Activated CD8-positive, alpha-beta memory T cell treated with anti-CD3 and anti-CD28 coated beads for 36 hours (primary cell): ENCODE results near the gene FAM83G. TPM values are rescaled to one million over a fixed set of nuclear protein-coding genes. Genes with fewer than 3 reads are reported as not detected.

Source experiments
- CTCF ChIA-PET: fragments of 350-600 bp; sonication (Branson Sonifier 250); formaldehyde crosslinking; loops from one replicate; lab custom pipeline; 2021; ENCODE audit warnings: antibody characterized with exemption; lab: Charles Lee
- POLR2A ChIA-PET: fragments of 350-600 bp; sonication (Branson Sonifier 250); formaldehyde crosslinking; loops from one replicate; lab custom pipeline; 2021; ENCODE audit warnings: antibody characterized with exemption; lab: Charles Lee
- total RNA-seq, 2 experiments: library from RNA; stranded (reverse); gene quantifications; one replicate each; pipeline ENCODE4 v1.2.3, GENCODE V29; 2021

The FAM83G gene
- total RNA-seq, 2 experiments from 2014 or later, result 11.2 to 11.6 TPM

DNA sequence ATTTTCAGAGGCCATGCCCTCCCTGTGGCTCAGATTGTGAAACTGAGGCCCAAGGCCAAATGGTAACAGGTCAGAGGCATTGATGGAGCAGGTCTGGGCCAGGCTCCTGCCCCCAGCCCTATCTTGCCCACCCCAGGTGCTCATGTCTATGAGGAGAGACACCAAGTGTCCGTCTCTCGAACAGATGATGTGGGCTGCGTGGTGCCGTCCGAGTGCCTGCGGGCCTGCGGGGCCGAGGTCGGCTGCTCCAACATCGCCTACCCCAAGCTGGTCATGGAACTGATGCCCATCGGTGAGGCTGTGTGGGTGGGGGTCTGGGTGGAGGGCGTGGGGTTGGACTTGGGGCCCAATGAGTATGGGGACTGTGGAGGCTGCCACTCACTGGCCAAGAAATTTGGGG lies 8.7 kb upstream of the FAM83G start:
- ChIA-PET CTCF (interaction anchor here (1.4 kb wide), 1 partner anchor 9 kb away, joined by 5 read pairs; no protein-coding TSS in a partner anchor), POLR2A (no interaction called here)

DNA sequence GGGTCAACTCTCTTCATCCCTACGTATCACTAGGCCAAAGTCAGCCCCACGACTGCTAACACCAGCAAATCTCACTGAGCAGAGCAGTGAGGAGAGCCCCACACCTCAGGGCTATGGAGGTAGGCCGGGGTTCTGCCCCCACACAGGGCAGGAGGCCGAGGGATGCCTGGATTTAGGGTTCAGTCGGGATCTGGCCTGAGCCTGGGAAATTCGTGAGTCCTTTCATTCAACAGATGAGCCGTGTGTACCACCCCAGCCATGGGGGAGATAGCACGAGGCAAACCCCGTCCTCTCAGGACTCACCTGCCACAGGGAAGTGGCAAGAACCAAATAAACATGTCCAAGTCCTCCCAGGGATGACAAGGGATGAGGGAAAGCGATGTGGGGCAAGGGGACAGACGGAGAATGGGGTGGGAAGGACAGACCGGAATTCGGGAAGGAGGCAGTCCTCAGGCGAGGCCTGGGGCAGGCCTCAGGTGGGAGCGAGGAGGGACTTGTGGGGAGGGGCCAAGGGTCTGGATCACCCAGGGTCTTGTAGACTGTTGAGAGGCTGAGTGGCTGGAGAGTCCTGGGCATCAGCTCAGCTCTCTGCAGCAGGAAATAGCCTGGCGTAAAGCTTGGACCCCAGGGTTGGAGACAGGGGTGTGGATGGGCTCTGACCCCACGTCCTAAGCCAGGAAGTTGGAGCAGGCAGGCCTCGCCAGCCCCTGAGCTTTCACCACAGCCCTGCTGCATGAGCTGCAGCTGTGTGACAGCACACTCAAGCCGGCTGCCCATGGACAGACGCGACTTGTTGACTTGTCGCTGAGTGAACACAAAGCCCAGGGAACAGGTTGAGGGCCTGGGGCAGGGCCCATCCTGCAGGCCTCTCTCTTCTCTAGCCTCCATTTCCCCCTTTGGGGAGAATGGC lies 7.9 kb upstream of the FAM83G start:
- ChIA-PET CTCF (no interaction called here), POLR2A (no interaction called here)

DNA sequence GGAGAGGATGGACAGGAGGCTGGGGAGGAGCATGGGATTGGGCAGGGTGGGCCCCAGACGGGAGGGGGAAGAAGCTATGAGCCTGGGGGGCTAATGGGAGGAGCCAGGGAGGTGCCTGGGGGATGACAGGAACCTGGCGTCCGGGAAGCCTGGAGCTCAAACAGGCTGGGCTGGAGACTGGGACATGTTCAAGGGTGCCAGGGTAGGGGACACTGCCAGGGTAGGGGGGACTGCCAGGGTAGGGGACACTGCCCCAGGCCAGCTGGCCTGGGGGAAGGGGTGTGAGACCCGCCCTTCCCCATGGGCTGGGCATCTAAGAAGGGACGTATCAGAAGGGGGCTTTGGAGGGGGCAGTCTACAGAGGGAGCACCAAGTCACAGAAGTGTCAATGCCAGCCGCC lies 7.0 kb upstream of the FAM83G start:
- ChIA-PET CTCF (no interaction called here), POLR2A (no interaction called here)

DNA sequence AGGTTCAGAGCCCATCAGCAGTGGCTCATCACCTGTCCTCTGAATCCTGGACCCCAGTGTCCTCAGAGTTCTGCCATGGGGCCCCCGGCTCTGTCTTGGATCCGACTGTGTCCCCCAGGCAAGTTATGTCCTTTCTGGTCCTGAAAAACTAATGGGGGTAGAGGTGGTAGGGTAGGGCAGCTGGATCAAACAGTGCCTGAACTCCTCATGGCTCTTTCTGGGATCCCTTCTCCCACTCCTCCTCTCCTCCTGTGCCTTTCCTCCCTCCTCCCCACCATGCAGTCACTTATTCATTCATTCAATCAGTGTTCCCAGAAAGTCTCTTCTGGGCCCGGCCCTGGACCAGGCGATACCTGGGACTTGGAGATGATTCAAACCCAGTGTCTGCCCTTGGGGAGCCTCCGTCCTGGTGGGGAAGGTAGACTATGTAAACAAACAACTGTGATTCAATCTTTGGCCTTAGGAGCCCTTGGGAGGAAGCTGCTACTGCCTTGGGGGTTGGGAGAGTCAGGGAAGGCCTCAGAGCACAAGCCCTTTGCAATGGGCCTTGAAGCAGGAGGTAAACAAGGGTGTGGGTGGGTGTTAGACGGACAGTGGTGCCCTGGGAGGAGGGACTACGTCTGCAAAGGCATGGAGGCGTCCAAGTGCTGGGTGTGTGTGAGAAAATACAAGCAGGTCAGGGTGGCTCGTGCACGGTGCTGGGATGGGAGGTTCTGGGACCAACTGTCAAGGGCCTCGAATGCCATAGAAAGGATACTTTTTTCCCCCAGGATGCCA lies 6.4 kb upstream of the FAM83G start:
- POLR2A ChIA-PET, result no interaction called here

DNA sequence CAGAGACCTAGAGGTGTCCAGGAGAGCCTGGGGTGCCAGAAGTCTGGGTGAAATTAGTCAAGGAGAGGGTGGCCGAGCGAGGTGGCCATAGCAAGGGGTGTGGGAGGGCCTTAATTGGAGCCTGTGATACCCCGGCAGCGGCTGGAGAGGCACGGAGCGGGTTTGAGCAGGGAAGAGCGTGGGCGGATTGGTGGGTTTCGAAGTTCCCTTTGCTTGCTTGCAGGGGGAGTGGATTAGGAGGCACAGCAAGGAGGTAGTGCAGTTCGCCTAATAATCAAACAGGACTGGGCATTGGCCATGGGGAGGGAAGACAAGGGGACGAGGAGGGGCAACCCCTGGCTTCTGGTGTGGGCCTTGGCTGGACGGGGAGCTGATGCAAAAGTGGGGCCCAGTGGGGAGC lies 5.4 kb upstream of the FAM83G start:
- ChIA-PET POLR2A (no interaction called here), CTCF (no interaction called here)

More for the DNA sequence above, 6.4 kb upstream of the FAM83G start:
- CTCF ChIA-PET, result no interaction called here

DNA sequence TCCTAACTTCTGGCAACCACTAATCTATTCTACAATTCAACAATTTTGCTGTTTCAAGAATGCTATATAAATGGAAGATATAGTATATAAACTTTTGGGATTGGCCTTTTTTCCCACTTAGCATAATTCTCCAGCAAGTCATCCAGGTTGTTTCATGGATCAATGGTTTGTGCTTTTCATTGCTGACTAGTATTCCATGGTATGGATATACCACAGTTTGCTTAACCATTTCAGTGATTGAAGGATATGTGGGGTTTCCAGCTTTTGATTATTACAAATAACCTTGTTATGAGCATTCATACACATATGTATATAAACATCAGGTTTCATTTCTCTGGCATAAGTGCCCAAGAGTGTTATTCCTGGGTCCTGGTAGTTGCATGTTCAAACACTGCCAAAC lies 2.1 kb upstream of the FAM83G start:
- ChIA-PET POLR2A (no interaction called here), CTCF (no interaction called here)

DNA sequence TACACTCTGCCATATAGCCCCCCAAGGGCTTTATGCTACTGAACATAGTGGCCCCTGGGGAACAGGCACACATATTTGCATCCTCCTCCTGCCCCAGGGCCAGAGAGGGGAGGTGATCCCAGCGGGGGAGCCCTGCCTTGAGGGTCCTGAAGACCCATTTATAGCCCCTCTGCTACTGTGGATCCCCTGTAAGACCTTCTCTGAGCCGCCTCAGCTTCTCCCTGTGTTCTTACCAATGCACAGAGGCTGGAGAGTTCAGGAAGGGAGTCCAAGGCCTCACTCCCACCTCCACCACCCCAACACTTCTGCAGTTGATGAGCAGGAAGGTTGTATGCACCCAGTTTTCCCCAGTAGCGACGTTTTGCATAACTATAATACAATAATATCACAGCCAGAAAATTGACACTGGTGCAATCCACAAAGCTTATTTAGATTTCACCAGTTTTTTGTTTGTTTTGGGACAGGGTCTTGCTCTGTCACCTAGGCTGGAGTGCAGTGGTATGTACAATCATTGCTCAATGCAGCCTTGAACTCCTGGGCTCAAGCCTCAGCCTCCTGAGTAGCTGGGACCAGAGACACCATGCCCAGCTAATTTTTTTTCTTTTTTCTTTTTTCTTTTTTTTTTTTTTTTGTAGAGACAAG lies 1.3 kb upstream of the FAM83G start:
- ChIA-PET CTCF (no interaction called here), POLR2A (interaction anchor here (0.8 kb wide), 1 partner anchor 13 kb away, joined by 5 read pairs; no protein-coding TSS in a partner anchor)

DNA sequence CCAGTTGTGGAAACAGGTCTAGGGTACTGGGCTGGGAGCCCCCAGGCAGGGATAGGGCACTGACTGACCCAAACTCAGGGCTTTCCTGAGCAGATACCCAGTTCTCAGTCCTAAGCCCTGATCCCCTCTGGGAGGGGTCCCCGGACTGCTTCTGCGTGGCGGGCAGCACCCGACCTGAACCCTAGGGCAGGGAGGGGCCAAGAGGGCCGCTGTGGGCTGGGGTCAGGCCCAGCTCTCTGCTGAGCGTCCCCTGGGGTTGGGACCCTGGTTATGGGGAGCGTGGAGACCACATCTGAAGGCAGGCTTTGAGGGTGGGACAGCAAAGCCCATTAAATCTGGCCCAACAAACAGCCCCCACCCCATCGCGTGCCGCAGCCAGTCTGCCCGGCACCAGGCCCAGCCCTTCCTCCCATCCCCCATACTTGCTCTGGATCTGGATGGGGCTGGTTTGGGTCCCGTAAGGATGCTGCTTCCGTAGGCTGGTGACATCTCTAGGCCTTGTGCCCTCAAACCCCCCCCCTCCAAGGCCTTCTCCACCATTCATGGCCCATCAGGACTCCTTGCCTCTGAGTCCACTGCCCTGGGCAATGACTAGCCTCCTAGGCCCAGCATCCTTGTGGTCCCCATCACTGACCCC lies 691 bp upstream of the FAM83G start:
- ChIA-PET POLR2A (interaction anchor here (0.6 to 1.4 kb wide), 3 partner anchors 13 to 44 kb away, joined by 3 to 5 read pairs (median 3); no protein-coding TSS in a partner anchor), CTCF (interaction anchor here (4.2 kb wide), 1 partner anchor 45 kb away, joined by 14 read pairs; no protein-coding TSS in a partner anchor)

DNA sequence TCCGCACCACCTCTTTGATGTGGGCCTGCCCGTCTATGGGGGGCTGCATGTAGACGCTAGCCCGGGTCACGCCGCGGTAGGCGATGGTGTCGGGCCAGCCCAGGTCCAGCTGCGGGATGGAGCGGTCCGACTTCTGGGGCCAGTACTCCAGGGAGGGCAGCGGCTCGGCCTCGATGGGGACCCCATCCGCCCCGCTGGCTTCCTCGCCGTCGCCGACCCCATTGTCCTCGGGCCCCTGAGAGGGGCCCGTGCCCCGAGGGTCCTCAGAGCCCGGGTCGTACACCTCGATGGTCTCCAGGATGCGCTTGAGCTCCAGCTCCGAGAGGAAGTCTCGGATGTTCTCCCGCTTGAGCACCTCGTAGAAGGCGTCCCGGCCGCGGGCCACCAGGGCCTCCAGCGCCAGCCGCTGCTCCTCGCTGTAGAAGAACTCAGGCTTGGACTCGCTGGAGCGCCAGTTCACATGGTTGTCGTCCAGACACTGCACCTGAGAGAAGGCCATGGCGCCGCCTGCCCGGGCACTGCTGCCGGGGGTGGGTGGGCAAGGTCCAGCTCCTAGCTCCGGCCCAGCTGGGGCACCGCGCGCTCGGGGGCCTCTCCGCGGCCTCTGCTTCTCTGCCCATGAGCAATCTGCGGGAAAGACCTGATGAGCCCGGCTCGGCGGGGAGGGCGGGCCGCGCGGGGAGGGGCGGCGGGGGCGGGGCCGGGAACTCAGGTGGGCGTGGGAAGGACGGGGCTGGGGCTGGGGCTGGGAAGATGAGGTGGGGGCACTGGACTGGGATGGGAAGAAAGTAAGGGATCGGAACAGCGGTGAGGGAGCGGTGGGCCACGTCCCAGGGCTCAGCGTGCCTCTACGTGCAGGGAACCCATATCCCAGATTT lies 782 bp downstream of the FAM83G start:
- POLR2A ChIA-PET, result interaction anchor here (0.6 to 1.4 kb wide), 2 partner anchors 42 to 238 kb away, joined by 3 read pairs; no protein-coding TSS in a partner anchor
- CTCF ChIA-PET, result interaction anchor here (0.7 to 4.2 kb wide), 2 partner anchors 43 to 682 kb away, joined by 3 to 14 read pairs; no protein-coding TSS in a partner anchor

DNA sequence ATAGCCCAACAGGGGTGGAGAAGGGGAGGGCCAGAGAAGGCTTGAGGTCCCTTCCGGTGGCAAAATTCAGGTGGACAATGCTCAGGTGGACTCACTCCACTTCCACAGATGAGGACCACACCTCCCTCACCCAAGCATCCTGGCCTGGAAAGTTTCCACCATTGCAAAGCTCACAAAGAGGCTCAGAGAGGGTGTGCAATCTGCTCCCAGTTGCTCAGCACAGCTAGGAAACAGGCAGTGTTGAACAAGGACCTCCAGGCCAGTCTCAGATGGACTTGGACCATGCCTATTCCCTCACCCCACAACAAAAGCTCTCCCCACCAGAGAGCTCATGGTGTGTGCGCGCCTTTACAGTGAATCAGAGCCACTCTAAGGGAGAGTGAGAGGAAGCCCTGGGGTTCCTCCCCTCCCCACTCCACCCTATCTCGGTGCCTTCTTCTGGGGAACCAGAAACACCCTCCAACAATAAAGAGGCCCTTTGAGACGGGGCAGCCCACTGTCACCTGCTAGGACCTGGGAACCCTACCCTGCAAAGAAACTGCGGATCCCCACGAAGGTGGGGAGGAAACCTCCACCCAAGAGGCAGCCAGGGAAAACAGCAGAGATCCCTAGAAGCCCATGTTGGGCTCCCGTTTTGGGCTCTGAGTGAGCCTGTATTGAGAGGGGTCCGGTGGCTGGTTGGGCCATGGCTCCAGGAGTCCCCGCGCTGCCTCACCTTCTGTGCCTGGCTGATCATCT lies 1.6 kb downstream of the FAM83G start:
- POLR2A ChIA-PET, result no interaction called here
- CTCF ChIA-PET, result interaction anchor here (4.2 kb wide), 1 partner anchor 43 kb away, joined by 14 read pairs; no protein-coding TSS in a partner anchor

DNA sequence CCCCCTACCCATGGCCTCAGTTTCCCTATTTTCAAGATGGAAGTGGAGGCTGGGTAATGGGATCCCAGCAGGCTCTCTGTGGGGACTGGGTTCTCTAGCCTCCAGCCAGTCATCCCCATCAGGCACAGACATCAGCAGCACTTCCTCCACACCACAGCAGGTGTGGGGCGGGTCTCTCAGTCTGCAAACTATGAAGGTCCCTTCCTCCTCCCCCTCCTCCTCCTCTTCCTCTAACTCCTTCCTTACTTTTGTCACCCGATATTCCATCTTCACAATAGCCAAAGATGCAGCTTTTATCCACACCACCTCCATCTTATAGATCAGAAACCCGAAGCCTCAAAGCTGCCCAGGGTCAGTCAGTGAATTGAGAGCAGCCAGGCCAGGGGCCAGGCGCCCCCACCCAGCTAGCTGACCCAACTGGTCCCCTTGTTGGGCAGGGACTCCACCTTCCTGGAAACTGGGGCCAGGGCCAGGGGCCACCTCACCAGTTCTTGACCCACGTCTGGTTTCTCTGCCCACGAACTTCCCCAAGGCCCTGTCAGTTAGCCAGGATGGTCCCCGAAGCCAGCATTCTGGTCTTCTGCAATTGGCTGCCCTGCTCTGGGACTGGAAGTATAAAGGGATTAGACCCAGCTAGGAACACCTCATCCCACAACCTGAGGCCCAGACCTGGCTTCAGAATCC lies 2.5 kb downstream of the FAM83G start:
- ChIA-PET POLR2A (no interaction called here), CTCF (interaction anchor here (0.5 to 4.2 kb wide), 2 partner anchors 42 to 930 kb away, joined by 3 to 14 read pairs; no protein-coding TSS in a partner anchor)

DNA sequence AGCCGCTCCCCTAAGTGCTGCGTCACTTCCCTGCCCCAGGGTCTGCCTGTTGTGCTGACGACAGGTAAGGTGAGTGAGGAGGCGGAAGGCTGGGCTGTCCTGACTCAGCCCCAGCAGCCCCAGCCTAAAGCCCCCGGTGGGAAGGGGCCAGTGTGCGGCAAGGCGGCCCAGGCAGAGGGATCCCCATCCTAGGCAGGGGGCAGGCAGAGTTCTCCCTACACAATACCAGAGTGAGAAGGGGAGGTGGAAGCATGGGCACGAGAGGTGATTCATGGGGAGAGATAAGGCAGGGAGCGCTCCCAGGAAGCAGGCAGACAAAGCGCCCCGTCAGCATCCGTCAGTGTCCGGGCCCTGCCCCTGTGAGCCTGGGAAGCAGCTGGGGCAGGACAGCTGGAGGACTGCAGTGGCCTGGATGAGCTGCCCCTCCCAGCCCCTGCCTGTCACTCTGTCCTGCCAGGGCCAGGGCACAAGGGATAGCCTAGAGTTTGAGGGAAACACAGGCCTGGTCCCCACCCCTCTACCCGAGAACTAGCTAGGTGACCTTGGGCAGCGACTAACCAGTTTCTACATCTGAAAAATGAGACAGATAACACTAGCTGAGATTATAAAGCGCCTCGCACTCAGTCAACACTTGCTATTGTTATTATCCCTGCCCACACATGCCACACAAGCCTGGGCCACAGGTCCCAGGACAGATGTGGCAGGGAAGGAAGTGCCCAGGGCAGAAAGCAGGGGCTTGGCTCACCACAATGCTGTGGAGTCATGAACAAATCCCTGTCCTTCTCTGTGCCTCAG lies 3.8 kb downstream of the FAM83G start:
- POLR2A ChIA-PET, result no interaction called here
- CTCF ChIA-PET, result interaction anchor here (4.2 kb wide), 1 partner anchor 40 kb away, joined by 14 read pairs; no protein-coding TSS in a partner anchor

DNA sequence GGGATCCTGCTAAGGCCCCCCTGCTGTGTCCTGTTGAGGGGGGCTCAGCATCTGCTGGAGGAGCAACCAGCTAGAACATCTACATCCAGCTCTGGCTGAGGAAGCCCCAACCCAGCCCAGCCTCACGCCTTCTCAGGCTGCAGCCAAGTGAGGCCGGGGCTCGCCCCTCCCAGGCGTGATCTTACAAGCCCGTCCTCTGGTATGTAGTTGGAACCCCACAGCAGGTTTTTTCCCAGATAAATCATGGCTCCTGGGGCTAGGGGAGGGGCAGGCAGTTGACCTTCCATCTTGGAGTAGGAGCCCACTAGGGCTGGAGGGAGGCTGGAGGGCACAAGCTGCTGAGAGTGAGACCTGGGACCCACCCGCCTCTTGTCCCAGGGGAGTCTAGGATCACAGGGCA lies 4.7 kb downstream of the FAM83G start:
- POLR2A ChIA-PET, result no interaction called here
- CTCF ChIA-PET, result interaction anchor here (0.9 kb wide), 1 partner anchor 15 kb away, joined by 3 read pairs; no protein-coding TSS in a partner anchor

DNA sequence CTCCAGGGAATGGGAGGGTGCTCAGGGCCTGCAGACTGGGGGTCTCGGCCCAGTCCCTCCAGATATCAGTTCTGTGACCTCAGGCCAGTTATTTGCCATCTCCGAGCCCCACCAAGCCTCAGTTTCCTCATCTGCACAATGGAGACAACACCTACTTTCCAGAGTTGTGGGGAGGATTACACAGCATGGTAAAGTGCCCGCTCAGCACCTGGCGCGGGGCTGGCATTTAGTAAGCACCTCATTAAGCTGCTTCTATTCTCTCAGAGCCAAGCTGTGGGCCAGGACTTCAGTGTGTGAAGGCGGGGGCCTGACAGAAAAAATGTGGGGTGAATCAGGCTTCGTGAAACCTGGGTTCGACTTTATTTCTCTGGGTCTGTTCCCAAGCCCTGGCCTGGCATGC lies 5.2 kb downstream of the FAM83G start:
- ChIA-PET CTCF (interaction anchor here (0.9 kb wide), 1 partner anchor 14 kb away, joined by 3 read pairs; no protein-coding TSS in a partner anchor), POLR2A (no interaction called here)

DNA sequence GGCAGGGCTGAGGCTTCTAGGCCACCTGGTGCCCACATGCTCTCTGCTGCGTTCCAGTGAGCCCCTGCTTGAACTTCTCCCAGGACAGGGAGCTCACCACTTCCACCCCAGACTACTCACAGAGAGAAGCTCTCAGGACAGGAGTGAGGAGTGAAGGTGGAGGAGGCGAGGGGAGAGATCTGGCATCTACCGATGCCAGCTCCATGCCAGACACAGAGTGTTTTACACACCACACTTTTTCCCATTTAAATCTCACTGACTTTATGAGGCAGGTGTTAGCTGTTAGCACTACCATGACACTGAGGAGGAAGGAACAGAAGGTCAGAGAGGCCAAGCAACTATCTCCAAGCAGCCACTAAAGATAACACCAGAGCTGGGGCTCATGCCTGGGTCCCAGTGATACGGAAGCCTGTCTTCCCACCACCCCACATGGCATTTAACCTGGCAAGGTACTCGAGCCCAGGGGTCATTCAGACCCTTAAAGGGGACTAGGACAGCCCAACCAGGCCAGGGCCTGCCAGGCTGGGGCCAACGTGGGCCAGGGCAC lies 6.8 kb downstream of the FAM83G start:
- POLR2A ChIA-PET, result no interaction called here
- CTCF ChIA-PET, result interaction anchor here (2.1 kb wide), 1 partner anchor 37 kb away, joined by 7 read pairs; no protein-coding TSS in a partner anchor
